Left hindlimb (tissue), 1 donor: ENCODE measurements around the gene BMP4.
"Not testable (repeated sequence)": the region's sequence is repeated elsewhere in the genome, so short reads cannot be mapped to it uniquely, and the experiment has no call there.

ENCODE experiments used
- DNase-seq: peaks from one replicate; pipeline ENCODE4 v3.0.0-alpha.2; 2018

Gene BMP4

GRCh38 chr14:53956427-53957201 is at the start of gene BMP4:
TSS of gene BMP4 (minus strand) at chr14:53956825. CDS start at chr14:53952222, 4,603 bp downstream.
- peak; percentile 91 for DNase-seq

- DNase-seq, result no peak
These were observed 46.4 kb upstream of the BMP4 start for GRCh38 chr14:54003064-54003463.

DNA sequence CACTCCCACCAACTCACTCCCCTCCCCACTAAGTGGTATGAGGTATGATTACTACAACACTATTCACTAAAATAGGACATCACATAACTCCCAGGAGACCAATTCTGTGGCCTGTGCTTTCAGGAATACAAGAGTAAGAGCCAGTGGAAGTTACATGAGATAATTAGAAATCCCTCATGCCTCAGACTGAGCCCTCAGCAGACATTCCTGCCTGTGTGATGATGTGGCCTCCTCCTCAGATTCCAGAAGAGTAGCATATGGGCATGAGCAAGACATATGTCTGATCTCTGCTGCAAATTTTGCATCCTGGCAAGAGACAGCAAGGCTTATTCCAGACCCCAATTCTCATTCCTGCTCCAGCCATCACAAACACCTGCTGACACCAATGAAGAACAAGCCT is 46.0 kb upstream of the BMP4 start:
- DNase-seq, result peak; percentile 23

- DNase-seq, result no peak
These were observed 44.7 kb upstream of the BMP4 start for GRCh38 chr14:54001189-54001878.

- DNase-seq, result no peak
These were observed 43.8 kb upstream of the BMP4 start for GRCh38 chr14:54000341-54000811.

GRCh38 chr14:53999061-53999488 is 42.5 kb upstream of the BMP4 start:
- DNase-seq, result no peak

DNA sequence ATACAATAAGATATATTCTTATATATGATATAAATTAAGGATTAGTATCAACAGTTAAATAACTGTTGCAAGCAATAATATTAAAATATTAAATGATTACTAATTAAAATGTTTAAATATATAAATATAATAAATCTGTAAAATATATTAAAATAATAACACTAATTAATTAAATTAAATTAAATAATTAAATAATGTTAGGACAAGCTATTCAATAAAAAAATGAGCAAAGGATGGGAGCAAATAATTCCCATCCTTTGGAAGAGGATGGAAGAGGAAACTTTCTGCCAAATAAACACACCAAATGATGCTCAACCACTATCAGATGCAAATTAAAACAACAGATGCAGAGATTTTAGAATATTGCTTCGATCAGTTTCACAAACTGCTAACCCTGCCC is 39.4 kb upstream of the BMP4 start:
- no peak for DNase-seq

- DNase-seq, result no peak
These were observed 37.4 kb upstream of the BMP4 start for GRCh38 chr14:53993920-53994607.

DNA sequence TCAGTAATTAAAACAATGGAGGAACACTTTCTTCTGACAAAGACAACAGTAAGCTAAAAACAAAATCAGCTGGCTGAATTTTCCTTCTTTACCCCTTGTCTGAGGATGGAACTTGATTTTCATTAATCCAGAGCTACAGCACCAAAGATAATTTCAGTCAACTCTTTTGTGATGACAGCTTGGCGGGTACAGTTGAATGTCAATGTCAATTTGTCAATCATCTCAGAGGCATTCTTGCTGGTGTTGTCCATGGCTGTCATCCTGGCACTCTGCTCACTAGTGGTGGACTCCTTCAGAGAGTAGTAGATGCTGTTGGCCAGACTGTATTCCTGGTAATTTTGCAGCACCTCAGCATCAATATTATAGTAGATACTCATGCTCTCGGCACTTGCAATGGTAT is 34.4 kb upstream of the BMP4 start:
- DNase-seq, result no peak

DNA sequence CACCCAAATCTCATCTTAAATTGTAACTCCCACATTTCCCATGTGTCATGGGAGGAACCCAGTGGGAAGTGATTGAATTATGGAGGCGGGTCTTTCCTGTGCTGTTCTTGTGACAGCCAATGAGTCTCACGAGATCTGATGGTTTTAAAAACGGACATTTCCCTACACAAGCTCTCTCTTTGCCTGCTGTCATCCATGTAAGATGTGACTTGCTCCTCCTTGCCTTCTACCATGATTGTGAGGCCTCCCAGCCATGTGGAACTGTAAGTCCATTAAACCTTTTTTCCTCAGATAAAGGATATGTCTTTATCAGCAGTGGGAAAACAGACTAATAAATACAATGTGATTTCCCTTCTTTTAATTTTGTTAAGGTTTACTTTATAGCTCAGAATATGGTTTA is 30.1 kb upstream of the BMP4 start:
- DNase-seq, result not testable (repeated sequence)

DNA sequence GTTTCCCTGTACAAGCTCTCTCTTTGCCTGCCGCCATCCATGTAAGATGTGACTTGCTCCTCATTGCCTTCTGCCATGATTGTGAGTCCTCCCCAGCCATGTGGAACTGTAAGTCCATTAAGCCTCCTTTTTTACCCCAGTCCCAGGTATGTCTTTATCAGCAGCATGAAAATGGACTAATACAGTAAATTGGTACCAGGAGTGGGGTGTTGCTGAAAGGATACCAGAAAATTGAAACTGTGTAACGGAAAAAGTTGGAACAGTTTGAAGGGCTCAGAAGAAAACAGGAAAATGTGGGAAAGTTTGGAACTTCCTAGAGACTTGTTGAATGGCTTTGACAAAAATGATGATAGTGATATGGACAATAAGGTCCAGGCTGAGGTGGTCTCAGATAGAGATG is 28.3 kb upstream of the BMP4 start:
- not testable (repeated sequence) for DNase-seq

GRCh38 chr14:53983112-53983511 is 26.5 kb upstream of the BMP4 start:
- no peak for DNase-seq

GRCh38 chr14:53982546-53982945 is 25.9 kb upstream of the BMP4 start:
- no peak for DNase-seq

GRCh38 chr14:53979747-53980642 is 23.4 kb upstream of the BMP4 start:
- no peak for DNase-seq

DNA sequence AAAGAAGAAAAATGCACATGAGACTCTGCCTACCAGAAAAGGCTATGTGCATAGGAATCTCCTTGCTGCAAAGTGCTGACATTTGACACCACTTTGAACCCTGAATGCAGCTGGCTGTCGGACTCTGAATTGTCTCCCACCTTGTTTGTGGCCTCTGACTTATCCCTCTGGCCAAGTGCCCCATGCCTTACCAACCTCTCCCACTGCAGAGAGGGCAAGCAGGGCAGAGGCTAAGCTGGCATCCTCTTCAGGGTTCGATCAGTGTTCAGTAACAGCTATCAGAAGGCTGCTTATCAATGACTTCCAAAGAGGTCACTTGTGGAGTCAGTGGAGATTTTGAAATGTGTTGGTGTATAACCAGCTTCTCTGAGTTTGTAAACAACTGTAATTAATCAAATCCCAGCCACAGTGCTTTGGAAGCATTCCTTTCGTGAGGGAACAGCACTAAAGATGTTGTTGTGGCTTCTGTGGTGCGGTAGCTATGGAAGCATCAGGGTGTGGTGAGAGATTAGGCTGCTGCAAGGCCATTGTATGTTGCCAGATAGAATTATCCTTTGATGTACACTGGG is 22.6 kb upstream of the BMP4 start:
- DNase-seq, result no peak

DNA sequence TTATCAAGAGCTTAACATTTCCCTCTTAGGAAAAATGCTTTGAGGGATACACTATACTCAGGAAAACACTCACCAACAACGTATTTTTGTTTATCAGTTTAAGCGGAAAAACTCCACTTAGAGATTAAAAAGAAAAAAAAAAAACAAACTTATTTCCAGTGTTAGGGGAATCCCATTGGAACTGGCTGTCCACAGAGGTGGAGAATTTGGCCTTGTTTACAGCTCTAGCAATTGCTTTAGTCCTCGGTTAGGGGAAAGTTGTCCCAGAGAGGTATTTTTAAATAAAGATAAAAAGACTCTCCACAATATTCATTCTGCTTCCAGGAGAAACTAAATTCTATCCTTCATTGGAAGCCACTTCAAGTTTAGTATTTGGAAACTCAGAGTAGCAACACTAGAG is 21.6 kb upstream of the BMP4 start:
- DNase-seq, result no peak

DNA sequence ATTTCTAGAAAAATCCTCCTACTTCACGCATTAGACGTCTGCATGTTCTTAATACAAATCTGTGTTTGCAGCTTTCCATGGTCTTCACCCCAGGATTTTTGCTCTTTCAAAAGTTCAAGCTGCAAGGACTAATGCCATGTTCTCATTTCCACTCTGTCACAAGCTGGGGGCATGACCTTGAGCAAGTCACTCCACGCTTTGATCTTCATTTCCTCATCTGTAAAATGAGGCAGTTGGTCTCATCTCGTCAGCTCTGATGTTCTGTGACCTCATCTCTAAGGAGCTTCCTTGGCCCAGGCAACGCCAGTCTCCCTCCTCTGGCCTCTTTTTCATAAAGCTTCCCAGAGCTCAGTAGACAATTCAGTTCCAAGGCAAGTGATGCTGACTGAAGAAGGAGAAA is 18.8 kb upstream of the BMP4 start:
- DNase-seq, result no peak

- no peak for DNase-seq
These were observed 14.9 kb upstream of the BMP4 start for GRCh38 chr14:53971521-53971920.

DNA sequence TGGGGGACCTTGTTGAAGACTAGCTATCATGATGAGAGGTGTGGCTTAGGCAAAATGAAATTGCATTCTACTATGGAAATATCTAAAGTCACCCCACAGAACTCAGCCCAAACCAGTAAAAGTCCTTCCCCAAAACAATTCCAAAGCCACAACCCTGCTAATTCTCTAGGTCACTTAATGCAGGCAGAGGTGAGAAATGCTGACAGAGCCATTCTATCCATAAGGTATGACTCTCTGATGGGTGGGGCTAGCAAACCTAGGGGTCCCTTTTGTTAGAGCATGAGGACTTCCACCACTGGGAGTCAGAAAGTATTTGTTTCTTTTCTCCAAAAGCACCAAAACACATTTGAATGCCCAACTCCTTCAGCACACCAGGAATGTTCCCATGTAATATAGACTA is 12.7 kb upstream of the BMP4 start:
- DNase-seq, result no peak

DNA sequence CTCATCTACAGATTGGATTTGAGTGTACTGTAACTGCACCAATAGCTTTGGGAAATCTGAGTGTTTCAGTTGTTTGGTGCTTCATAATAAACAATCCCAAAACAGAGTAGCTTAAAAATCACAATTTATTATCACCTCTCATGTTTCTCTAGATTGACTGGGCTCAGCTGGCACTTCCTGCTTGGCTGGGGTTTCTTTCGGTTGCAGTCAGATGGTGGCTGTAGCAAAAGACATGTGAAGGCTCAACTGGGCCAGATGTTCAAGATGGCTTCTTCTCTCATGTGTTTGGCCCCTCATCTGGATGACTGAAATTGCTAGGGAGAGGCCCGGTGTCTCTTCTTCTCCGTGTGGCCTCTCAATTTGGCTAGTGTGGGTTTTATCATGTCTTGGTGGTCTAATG is 12.1 kb upstream of the BMP4 start:
- DNase-seq, result no peak

- DNase-seq, result no peak
These were observed 11.0 kb upstream of the BMP4 start for GRCh38 chr14:53967606-53968005.

GRCh38 chr14:53964249-53964648 is 7.6 kb upstream of the BMP4 start:
- DNase-seq, result no peak
